Astrocyte of the cerebellum (primary cell): ENCODE results near the gene RAD9A.

Experiments used
- DNase-seq: peaks from one replicate; pipeline ENCODE4 v3.0.0-alpha.2; 2011; ENCODE audit warnings: low read depth
- H3K4me3 ChIP-seq: 2 replicates; pipeline ENCODE4 v1.5.1; 2011; ENCODE audit warnings: mild to moderate bottlenecking, low read depth, low read length, moderate library complexity
- CTCF ChIP-seq: IDR thresholded peaks from 2 replicates; pipeline ENCODE4 v1.5.1; 2012; ENCODE audit warnings: low read length, low read depth, moderate library complexity, mild to moderate bottlenecking; ENCODE audit errors: missing control alignments
- in situ Hi-C: cut with HindIII; loops from 2 replicates; pipeline ENCODE4 v1.10.0; 2017; ENCODE audit warnings: low sequenced_read_pairs

Gene RAD9A

GRCh38 chr11:67375320-67376055, 16.3 kb upstream of the RAD9A start:
- no peak for DNase-seq
- H3K4me3 ChIP-seq: no peak overlapping the region
- in situ Hi-C loops: no loop called here
- no peak for TF ChIP-seq CTCF

GRCh38 chr11:67376063-67376820, 15.5 kb upstream of the RAD9A start:
- no peak for DNase-seq
- TF ChIP-seq CTCF: no peak
- in situ Hi-C loops: no loop called here
- no peak overlapping the region for H3K4me3 ChIP-seq

GRCh38 chr11:67376873-67377808, 14.6 kb upstream of the RAD9A start:
- DNase-seq: no peak
- H3K4me3 ChIP-seq: no peak overlapping the region
- TF ChIP-seq CTCF: no peak
- in situ Hi-C loops: no loop called here

GRCh38 chr11:67378544-67378943, 13.2 kb upstream of the RAD9A start:
- DNase-seq: no peak
- in situ Hi-C loops: no loop called here
- no peak overlapping the region for H3K4me3 ChIP-seq
- no peak for TF ChIP-seq CTCF

GRCh38 chr11:67379061-67380058, 12.4 kb upstream of the RAD9A start:
- in situ Hi-C loops: no loop called here
- no peak for TF ChIP-seq CTCF
- DNase-seq: no peak
- no peak overlapping the region for H3K4me3 ChIP-seq
